OCI-LY1 (cell line): Measurements from ENCODE around the gene HDAC10.
A peak's percentile ranks its signal among the peaks of the same experiment; 100 is the strongest.

Experiments used
- H2AFZ ChIP-seq: fragments of 200-600 bp; sonication (generic), shearing (Covaris generic); 2 replicates; pipeline ENCODE4 v1.6.0; 2014; ENCODE audit warnings: antibody characterized with exemption, mild to moderate bottlenecking, low read length
- H3F3A ChIP-seq: fragments of 200-600 bp; sonication (generic), shearing (Covaris generic); 2 replicates; pipeline ENCODE4 v1.6.0; 2014; ENCODE audit warnings: mild to moderate bottlenecking, antibody characterized with exemption, low read length, moderate library complexity; ENCODE audit not compliant: insufficient read depth
- H3K27ac ChIP-seq: fragments of 200-600 bp; sonication (generic); 2 replicates; pipeline ENCODE4 v1.5.1; 2014; ENCODE audit warnings: low read length, mixed run types, mild to moderate bottlenecking, low read depth; ENCODE audit not compliant: poor library complexity, severe bottlenecking
- H3K27me3 ChIP-seq: fragments of 200-600 bp; sonication (generic); 2 replicates; pipeline ENCODE4 v1.6.0; 2014; ENCODE audit warnings: antibody characterized with exemption, mild to moderate bottlenecking, low read length, moderate library complexity; ENCODE audit not compliant: insufficient read depth
- H3K36me3 ChIP-seq: fragments of 200-600 bp; sonication (generic); 2 replicates; pipeline ENCODE4 v1.6.1; 2014; ENCODE audit warnings: mild to moderate bottlenecking, antibody characterized with exemption, low read length, moderate library complexity, mixed read lengths; ENCODE audit not compliant: insufficient read depth
- H3K4me1 ChIP-seq: fragments of 200-600 bp; sonication (generic); 2 replicates; pipeline ENCODE4 v1.5.1; 2014; ENCODE audit warnings: mild to moderate bottlenecking, low read length, moderate library complexity; ENCODE audit not compliant: insufficient read depth, severe bottlenecking
- H3K4me2 ChIP-seq: fragments of 200-600 bp; sonication (generic), shearing (Covaris generic); 2 replicates; pipeline ENCODE4 v1.6.1; 2014; ENCODE audit warnings: low read length
- H3K4me3 ChIP-seq: fragments of 200-600 bp; sonication (generic); 2 replicates; pipeline ENCODE4 v1.5.1; 2014; ENCODE audit warnings: low read length, low read depth, mild to moderate bottlenecking, mixed read lengths; ENCODE audit not compliant: poor library complexity, severe bottlenecking
- H3K79me2 ChIP-seq: fragments of 200-600 bp; shearing (Covaris generic); 2 replicates; pipeline ENCODE4 v1.6.1; 2016; ENCODE audit warnings: mixed run types, low read length, mixed read lengths; ENCODE audit not compliant: insufficient read depth
- H3K9ac ChIP-seq: fragments of 200-600 bp; sonication (generic), shearing (Covaris generic); 2 replicates; pipeline ENCODE4 v1.6.1; 2014; ENCODE audit warnings: mild to moderate bottlenecking, low read length, mixed read lengths
- H3K9me2 ChIP-seq: fragments of 200-600 bp; sonication (generic), shearing (Covaris generic); 2 replicates; pipeline ENCODE4 v1.6.1; 2014; ENCODE audit warnings: low read depth, mild to moderate bottlenecking, low read length, mixed read lengths
- H3K9me3 ChIP-seq: fragments of 200-600 bp; shearing (Covaris generic); 2 replicates; pipeline ENCODE4 v1.6.1; 2014; ENCODE audit warnings: low read length, mixed read lengths
- H4K20me1 ChIP-seq: fragments of 200-600 bp; sonication (generic), shearing (Covaris generic); 2 replicates; pipeline ENCODE4 v1.6.0; 2016; ENCODE audit warnings: mild to moderate bottlenecking, low read length; ENCODE audit not compliant: insufficient read depth
- CTCF ChIP-seq: fragments of 200-600 bp; sonication (generic), shearing (Covaris generic); IDR thresholded peaks from 2 replicates; pipeline ENCODE4 v1.5.1; 2017; ENCODE audit warnings: mild to moderate bottlenecking, antibody characterized with exemption, low read length, moderate library complexity, mixed read lengths
- EZH2 ChIP-seq: fragments of 200-600 bp; sonication (generic), shearing (Covaris generic); IDR thresholded peaks from 2 replicates; pipeline ENCODE4 v1.8.0; 2017; ENCODE audit warnings: borderline replicate concordance, mixed run types, mild to moderate bottlenecking, antibody characterized with exemption, low read length, moderate library complexity, mixed read lengths

HDAC10 gene

GRCh38 chr22:50292643-50293440, 41.8 kb upstream of the HDAC10 start:
- Histone ChIP-seq H3K4me1 (peaks cover 19% of the 10 kb centered on the region), H2AFZ (no peak overlapping the region), H3K27me3 (peaks cover 19% of the 10 kb centered on the region), H3K4me3 (no peak overlapping the region), H3K9me3 (no peaks in the 10 kb centered on the region), H3K27ac (no peak overlapping the region), H3K36me3 (no peaks in the 10 kb centered on the region), H3K9ac (no peak overlapping the region), H3K4me2 (peak overlapping the region; percentile 34; the same call in 1 of the 2 replicates), H4K20me1 (no peaks in the 10 kb centered on the region), H3K9me2 (no peaks in the 10 kb centered on the region), H3F3A (0 out of 2 replicates have a peak, but pooled peaks cover 3% of the 10 kb centered on the region), H3K79me2 (no peaks in the 10 kb centered on the region)
- TF ChIP-seq CTCF (no peak), EZH2 (no peak)

- no peak overlapping the region for H3K27ac ChIP-seq
- no peaks in the 10 kb centered on the region for H3F3A ChIP-seq
- no peaks in the 10 kb centered on the region for H3K36me3 ChIP-seq
Observed at GRCh38 chr22:50289942-50290630, 39.0 kb upstream of the HDAC10 start.

More at GRCh38 chr22:50289942-50290630, 39.0 kb upstream of the HDAC10 start:
- H4K20me1 ChIP-seq: no peaks in the 10 kb centered on the region
- H3K27me3 ChIP-seq: peaks cover 29% of the 10 kb centered on the region
- H3K9ac ChIP-seq: no peak overlapping the region
- no peaks in the 10 kb centered on the region for H3K79me2 ChIP-seq
- no peak overlapping the region for H3K4me2 ChIP-seq
- H3K9me2 ChIP-seq: no peaks in the 10 kb centered on the region
- H2AFZ ChIP-seq: no peak overlapping the region
- H3K4me3 ChIP-seq: no peak overlapping the region
- H3K9me3 ChIP-seq: no peaks in the 10 kb centered on the region
- H3K4me1 ChIP-seq: peaks cover 19% of the 10 kb centered on the region
- TF ChIP-seq EZH2 (no peak), CTCF (no peak)
